Measurements from ENCODE around the gene UVRAG.
A peak's percentile ranks its signal among the peaks of the same experiment; 100 is the strongest.

The UVRAG gene

DNA sequence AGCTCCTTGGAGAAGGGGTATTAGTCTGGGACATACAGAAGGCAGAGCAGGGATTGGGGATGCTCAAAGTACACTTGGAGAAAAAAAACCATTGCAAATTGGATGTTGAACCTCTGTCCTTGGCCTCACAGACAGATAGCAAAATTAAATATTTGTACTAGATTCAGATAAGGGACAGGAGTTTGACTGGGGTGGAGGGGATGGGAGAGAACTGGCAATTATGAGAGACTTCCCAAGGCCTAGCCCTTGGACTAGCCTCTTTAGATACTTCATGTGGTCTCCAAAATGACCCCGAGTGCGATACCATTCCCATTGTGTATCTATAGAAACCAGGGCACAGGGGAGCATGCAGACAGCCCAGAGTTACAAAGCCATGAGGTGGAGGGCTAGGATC, 30.9 kb upstream of the UVRAG start:
- DNase-seq (ENCODE audit: low read depth): no peak

DNA sequence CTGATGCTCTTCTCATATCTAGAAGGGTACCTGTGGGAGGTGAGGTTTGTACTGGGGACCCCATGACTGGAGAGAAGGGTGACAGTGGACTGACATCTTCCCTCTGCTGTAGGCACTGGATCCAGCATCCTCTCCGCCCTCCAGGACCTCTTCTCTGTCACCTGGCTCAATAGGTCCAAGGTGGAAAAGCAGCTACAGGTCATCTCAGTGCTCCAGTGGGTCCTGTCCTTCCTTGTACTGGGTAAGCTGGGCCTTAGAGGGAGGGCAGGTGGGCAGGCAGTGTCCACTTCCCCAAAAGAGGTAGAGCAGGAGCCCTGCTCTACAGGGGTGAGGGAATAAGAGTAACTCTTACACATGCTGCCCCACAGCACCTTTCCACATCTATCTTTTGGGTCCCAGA, 30.5 kb upstream of the UVRAG start:
- DNase-seq (ENCODE audit: low read depth): no peak

DNA sequence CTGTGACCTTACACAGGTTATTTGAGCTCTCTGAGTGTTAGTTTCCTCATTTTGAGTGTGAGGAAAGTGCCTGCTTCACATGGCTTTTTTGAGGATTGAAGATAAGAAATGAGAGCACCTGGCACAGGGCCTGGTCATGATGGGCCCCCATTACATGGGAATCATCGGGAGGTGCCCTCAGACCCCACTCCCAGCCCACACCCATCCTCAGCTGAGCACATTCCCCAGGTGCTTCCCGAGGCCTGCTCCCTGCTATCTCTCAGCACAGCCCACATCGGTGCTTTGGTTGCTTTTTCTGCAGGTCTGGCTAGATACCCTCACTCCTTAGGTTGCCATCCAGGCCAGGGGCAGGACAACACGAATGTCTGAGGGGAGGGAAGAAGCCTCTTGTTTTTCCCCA, 29.8 kb upstream of the UVRAG start:
- DNase-seq (ENCODE audit: low read depth): no peak

DNA sequence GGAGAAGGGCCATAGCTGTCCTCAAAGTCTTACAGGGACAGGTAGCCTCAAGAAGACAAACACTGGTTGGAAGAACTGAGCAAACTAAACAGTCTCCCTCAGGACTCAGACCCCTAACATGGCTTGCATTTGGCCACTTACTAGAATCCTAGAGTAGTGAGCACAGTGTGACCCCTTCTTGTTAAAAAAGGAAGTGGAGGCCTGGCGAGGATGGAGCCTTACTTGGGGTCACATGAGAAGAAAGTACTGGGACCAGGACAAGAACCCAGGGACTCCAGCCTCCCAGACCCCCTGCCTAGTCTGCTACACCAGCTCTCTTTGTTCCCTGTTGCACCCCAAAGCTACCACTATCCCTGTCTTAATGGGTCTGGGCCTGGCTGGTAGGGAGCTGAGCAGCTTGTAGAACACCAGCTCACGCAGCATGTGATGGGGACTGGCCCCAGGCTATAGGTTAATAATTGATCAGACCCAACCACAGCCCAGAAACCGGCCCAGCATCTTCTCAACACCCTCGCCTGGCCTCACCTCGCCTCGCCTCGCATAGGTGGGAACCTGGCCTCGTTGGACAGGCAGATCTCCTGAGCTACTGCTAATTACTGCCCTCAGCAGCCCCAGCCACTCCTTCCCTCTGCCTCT, 28.8 kb upstream of the UVRAG start:
- DNase-seq (ENCODE audit: low read depth): no peak

DNA sequence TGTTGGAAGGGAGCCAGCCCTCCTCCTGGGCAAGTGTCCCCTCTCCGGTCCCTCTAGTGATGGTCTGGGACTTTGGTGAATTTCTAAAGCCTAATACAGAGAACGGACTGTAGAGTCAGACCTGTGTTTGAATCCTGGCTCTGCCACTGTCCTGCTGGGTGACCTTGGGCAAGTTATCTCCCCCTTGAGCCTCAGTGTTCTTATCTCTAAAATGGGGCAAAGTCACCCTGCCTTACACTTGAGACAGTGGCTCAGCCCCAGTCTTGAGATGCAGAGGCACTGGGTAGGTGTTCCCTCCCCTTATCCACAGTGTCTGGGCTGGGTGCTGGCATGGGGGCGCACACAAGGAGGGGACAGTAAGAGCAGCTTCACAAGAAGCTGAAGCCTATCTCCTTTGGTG, 25.5 kb upstream of the UVRAG start:
- DNase-seq (ENCODE audit: low read depth): no peak

DNA sequence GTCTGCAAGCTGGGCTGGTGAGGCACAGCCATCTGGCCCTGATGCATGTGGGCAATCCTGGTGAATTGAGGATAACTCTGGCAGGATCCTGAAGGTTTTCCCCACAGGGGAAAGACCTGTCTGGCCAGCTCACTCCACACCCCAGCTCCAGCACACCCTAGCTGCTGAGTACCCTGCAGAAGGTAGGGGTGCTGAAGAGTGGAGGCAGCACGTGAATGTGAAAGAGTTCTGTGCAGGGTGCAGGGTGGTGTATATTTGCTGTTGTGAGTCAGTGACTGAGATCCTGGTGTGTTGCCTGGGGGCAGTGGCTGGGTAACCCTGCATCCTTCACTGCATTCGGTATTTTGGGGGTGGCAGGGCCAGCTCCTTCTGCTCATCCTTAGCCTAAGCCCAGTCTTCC, 24.0 kb upstream of the UVRAG start:
- no peak for DNase-seq (ENCODE audit: low read depth)

DNA sequence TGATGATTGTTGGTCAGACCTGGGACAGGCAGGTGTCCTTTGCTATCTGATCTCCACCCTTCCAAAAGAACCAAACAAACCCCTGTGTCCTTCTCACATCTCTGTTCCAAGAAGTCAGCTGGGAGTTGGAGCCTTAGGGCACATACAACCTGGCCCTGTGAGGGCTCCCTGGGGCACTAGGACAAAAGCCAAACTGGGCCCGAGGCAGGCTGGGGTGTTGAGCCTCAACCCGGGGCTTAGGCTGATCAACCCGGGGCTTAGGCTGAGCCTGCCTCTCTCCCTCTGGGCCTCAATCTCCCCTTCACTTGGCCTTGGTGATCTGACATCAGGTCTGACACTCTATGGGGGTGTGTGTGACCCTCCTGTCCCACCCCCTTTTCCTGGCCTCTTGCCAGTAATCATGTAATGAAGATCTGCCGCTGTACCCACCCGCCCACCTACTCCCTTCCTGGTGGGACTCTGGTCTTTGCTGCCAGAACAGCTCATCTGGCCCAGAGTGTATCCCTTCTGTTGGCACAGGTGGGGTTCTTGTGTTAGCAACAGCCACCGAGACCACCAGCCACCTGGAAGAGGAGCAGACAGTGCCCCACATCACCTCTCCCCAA, 22.8 kb upstream of the UVRAG start:
- DNase-seq (ENCODE audit: low read depth): no peak

DNA sequence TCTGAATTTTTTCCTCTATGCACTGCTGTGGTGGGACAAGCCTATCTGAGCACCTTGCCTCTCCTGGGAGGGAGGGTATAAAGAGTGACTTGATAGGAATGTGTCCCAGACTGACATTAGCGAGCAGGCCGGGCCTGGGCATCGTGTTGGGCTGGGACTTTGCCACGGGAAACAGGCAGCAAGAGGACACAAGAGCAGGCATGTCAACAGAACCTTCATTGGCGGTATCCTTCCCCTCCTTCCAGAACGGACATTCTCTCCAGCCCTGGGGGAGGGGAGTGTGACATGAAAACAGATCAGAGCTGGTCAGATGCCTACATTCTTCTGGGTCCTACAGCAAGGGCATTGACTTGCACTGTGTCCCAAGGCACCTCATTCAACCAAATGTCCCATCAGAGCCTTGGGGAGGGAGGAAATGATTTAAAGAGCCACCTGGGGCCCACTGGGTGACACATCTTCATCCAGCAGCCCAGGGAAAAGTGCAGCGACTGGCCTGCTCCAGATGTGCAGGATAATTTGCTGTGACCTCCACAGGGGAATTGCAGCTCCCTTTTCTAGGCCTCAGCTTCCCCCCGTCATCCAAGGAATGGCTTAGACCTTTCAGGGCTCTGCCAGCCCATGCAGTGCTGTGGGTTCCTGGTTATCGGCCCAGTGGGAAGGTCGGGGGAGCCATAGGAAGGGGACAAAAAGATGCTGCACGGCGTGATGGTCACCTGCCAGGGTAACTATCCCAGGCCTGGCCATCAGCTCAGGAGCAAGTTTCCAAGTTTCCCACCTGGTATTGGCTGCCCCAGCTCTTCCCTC, 21.8 kb upstream of the UVRAG start:
- DNase-seq (ENCODE audit: low read depth): no peak

DNA sequence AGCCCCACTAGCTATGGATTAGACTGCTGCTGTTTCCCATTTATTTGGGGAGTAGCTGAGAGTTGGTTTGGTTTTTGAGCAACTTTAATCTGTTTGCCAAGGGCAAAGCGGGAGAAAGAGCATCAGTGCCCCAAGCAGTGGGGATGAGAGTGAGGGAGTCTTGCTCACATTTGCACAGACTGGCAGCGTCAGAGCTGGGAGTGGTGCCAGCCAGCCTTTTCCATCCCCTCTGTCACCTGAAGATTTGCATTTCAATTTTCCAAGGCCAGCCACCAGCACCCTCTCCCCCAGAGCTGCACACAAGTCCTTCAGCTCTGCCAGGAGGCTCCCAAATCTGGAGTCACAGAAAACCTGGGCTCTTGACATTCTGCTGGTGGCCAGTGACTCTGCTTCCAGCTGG, 21.0 kb upstream of the UVRAG start:
- no peak for DNase-seq (ENCODE audit: low read depth)

DNA sequence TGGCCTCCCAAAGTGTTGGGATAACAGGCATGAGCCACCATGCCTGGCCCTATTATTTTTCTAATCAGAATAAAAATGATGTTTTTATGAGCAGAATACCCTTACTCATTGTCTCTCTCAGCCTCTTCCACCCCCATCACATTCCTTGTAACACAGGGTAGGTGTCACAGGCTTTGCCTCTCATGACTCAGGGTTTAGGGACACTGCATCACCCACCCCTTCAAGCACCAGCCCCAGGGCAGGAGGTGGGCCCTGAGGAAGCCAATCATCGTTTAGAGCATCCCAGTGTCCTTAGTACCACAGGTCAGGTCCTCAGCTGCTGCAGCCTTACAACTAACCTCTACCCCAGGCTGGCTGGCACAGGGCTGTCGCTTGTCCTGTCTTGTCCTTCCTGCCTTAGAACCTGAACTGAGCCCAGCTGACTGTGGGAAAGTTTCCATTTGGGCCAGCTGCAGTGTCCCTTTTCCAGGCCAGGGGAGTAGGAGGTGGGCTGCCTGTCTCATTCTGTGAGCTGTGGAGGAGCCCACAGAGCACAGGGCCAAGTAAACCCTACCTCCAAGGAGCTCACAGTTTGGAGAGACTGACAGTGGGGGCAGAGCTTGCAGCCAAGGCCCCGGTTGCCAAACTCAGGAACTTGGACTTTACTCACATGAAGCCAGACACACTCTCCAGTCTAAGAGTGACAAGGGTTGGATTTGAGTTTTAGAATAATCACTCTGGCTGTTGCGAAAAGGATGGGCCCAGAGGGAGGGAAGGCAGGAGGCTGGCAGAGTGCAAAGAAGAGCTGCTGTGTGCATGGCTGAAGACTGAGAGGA, 19.5 kb upstream of the UVRAG start:
- DNase-seq (ENCODE audit: low read depth): no peak

DNA sequence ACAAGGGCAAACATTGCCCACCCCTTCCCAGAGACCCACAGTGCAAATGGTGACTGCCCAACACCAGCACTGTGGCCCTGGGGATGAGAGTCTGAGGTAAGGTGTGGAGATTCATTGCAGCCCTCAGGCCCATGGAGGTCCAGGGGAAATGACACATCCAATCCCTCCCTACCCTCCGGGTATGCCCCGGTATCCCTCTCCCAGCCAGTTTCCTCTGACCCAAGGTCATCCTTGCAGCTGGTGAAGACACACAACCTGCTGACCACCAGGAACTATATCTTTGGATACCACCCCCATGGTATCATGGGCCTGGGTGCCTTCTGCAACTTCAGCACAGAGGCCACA, 18.9 kb upstream of the UVRAG start:
- no peak for DNase-seq (ENCODE audit: low read depth)

DNA sequence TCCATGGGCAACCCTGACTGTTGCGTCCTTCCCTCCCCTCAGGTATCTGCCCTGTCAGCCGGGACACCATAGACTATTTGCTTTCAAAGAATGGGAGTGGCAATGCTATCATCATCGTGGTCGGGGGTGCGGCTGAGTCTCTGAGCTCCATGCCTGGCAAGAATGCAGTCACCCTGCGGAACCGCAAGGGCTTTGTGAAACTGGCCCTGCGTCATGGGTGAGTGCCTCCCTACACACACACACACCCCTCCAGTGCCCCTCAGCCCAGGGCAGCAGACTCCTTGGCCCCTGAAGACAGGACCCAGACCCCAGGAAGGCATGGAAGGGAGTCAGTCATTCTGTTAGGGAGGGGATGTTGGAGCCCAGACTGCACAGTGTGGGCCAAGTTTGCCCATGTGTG, 17.9 kb upstream of the UVRAG start:
- no peak for DNase-seq (ENCODE audit: low read depth)

DNA sequence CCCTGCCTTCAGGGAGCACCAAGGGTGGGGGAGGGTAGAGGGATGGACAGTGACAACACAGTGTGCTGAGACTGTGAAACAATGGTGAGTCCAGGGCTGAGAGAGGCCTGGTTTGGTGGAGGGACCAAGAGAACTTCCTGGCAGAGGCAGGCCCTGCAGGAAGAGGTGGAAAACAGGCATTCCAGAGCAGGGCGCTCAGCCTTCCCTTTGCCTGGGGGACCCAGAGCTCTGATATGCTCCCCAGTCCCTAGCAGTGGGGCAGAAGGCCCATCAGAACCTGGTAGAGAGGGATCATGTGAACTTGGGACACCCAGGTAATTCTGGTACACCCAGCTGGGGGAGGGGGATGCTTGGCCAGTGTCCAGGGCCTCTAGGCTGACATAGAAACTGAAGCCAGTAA, 17.2 kb upstream of the UVRAG start:
- no peak for DNase-seq (ENCODE audit: low read depth)

DNA sequence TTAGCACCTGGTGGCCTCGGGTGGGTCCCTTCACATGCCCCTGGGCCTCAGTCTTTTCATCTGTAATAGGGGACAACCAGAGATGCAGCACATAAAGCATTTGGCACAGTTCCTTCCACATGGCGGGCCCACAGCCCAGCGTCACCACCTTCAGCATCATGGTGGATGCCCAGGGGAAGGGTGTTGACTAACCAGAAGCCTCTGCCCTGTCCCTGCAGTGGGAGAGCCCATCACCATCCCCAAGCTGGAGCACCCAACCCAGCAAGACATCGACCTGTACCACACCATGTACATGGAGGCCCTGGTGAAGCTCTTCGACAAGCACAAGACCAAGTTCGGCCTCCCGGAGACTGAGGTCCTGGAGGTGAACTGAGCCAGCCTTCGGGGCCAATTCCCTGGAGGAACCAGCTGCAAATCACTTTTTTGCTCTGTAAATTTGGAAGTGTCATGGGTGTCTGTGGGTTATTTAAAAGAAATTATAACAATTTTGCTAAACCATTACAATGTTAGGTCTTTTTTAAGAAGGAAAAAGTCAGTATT, 14.8 kb upstream of the UVRAG start:
- no peak for DNase-seq (ENCODE audit: low read depth)

DNA sequence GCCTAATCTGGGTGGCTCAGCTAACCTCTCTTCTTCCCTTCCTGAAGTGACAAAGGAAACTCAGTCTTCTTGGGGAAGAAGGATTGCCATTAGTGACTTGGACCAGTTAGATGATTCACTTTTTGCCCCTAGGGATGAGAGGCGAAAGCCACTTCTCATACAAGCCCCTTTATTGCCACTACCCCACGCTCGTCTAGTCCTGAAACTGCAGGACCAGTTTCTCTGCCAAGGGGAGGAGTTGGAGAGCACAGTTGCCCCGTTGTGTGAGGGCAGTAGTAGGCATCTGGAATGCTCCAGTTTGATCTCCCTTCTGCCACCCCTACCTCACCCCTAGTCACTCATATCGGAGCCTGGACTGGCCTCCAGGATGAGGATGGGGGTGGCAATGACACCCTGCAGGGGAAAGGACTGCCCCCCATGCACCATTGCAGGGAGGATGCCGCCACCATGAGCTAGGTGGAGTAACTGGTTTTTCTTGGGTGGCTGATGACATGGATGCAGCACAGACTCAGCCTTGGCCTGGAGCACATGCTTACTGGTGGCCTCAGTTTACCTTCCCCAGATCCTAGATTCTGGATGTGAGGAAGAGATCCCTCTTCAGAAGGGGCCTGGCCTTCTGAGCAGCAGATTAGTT, 14.2 kb upstream of the UVRAG start:
- no peak for DNase-seq (ENCODE audit: low read depth)

DNA sequence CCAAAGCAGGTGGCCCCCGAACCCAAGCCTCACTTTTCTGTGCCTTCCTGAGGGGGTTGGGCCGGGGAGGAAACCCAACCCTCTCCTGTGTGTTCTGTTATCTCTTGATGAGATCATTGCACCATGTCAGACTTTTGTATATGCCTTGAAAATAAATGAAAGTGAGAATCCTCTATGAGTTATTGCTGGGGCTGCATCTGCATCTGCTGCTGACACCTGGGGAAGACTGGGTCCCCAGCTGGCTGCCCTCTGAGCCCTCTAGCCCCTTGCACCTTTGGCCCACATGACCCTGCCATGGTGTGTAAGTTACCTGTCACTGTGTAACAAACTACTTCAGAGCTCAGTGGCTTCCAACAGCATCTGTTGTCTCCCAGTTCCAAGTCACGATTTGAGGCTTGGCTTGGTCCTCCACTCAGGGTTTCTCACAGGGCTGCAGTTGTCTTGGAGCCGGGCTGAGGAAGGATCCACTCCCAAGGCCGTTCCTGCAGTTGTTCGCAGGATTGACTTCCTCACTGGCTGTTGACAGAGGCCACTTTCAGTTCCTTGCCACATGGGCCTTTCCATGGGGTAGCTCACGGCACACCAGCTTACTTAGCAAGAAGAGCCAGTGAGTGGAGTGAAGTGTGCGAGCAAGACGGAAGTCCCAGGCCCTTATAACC, 13.5 kb upstream of the UVRAG start:
- DNase-seq (ENCODE audit: low read depth): no peak

DNA sequence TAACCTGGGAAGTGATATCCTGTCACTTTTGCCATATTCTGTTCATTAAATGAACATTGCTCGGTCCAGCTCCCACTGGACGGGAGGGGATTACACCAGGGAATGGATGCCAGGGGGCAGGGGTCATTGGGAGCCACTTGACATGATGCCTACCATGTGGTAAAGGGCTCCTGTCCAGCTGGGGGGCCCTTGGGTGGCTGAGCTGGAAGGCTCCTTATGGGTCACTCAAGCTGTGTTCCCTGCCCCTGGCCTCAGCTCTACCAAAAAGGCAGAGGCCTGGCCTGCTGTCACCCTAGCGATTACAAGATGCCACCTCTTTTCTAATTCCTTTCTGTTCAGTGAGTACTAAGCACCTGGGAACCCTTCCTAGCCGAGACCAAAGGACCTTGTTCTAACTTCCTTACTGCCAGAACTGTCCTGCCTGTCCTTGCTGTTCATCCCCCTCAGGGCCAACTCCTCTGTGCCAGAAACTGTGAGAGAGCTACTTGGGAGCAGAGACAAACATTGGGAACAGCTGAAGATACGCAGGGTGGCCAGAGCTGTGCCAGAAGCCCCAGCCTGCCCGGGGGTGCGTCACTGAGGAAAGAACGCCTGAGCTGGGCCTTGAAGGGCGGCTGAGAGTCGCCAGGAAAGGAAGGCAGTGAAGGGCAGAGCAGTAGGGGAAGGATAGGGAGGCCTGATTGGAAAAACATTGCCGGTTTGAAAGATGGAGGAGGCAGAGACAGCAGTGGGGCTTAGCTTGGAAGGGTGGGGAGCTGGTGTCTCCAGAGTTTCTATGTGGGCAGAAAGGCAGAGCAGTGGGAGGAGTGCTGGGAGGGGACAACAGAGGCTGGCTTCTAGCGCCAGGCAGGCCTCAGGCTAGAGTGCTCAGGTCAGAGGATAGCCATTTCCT, 12.7 kb upstream of the UVRAG start:
- no peak for DNase-seq (ENCODE audit: low read depth)

DNA sequence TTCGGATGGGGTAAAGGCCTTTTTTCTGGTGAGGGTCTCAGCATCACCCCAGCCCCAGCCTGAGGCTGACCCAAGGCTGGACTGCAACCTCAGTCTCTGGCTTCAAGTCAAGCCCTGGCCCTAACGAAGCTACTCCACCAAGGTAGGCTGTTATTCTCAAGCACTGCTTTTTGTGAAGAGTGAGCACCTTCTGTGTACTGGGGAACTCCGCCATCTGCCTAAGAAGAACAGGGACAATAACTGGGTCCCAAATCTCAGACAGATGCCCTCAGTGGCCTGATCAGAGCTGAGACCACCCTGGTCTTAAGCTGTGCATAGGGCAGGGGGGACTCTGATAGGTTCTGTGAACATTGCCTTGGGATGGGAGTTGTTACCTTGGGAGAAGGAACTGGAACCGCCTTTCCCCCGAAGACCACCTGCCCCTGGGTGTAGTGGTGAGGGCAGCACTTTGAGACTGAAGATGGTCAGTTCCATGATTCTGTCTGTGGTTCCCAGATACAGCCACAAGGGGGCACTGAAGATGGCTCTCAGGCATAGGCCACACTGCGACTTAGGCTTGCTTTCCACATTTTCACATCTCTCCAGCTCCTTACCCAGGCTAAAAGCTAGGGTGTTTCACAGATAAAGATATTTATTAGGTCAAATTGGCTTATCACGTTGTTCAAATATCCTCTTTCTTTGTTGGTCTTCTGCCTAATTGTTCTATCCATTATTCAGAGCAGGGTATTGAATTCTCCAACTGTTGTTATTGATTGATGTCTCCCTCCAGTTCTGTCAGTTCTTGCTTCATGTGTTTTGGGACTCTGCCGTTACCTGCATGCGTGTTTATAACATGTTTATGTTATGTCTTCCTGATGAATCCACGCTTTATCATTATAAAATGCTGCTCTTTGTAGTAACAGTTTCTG, 11.8 kb upstream of the UVRAG start:
- DNase-seq (ENCODE audit: low read depth): peak; percentile 62

DNA sequence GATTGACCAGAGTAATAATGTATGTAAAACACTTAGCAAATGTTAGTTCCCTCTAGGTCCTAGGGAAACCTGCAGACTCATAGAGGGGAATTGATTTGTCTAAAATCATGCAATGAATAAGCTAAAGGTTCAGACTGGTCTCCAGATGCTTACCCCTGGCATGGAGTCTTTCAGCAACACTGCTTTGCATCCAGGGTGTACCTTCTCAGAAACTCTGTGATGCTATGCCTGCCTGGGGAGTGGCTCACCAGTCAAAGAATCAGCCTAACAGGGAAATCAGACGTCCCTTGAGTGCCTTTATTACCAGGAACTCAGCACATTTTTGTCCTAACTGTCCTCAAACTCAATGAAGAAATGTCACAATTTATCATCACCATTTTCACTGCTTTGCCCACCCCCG, 5.9 kb upstream of the UVRAG start:
- no peak for DNase-seq (ENCODE audit: low read depth)
